IMR-90 (cell line): ENCODE measurements around the gene ARHGAP8.

ENCODE experiments used
- CEBPB ChIP-seq: IDR thresholded peaks from 2 replicates; pipeline ENCODE4 v1.6.1; 2012; ENCODE audit warnings: low read depth, low read length, improper control_type of control experiment
- POLR2A ChIP-seq: IDR thresholded peaks from 2 replicates; pipeline ENCODE4 v1.6.1; 2012; ENCODE audit warnings: mild to moderate bottlenecking, low read depth, low read length
- RAD21 ChIP-seq: IDR thresholded peaks from 2 replicates; pipeline ENCODE4 v1.6.1; 2012; ENCODE audit warnings: low read length, improper control_type of control experiment
- RFX5 ChIP-seq: IDR thresholded peaks from 2 replicates; pipeline ENCODE4 v1.8.0; 2012; ENCODE audit warnings: low read depth, mild to moderate bottlenecking, low read length, moderate library complexity
- SMC3 ChIP-seq: fragments of 150-350 bp; IDR thresholded peaks from 2 replicates; pipeline ENCODE4 v1.6.1; 2016; ENCODE audit warnings: low read depth, mild to moderate bottlenecking, antibody characterized with exemption, low read length, moderate library complexity
- TF ChIP-seq, protein P1 (sequence below): conservative IDR thresholded peaks from 2 replicates; pipeline ENCODE4 v1.5.1; 2012; ENCODE audit warnings: mild to moderate bottlenecking, low read depth, low read length, improper control_type of control experiment

GRCh38 chr22:44760476-44760875, 8.1 kb downstream of the ARHGAP8 start:
- TF ChIP-seq, protein P1, sequence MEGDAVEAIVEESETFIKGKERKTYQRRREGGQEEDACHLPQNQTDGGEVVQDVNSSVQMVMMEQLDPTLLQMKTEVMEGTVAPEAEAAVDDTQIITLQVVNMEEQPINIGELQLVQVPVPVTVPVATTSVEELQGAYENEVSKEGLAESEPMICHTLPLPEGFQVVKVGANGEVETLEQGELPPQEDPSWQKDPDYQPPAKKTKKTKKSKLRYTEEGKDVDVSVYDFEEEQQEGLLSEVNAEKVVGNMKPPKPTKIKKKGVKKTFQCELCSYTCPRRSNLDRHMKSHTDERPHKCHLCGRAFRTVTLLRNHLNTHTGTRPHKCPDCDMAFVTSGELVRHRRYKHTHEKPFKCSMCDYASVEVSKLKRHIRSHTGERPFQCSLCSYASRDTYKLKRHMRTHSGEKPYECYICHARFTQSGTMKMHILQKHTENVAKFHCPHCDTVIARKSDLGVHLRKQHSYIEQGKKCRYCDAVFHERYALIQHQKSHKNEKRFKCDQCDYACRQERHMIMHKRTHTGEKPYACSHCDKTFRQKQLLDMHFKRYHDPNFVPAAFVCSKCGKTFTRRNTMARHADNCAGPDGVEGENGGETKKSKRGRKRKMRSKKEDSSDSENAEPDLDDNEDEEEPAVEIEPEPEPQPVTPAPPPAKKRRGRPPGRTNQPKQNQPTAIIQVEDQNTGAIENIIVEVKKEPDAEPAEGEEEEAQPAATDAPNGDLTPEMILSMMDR, result no peak
- no peak for TF ChIP-seq POLR2A
- TF ChIP-seq SMC3, result no peak
- TF ChIP-seq RFX5, result no peak
- TF ChIP-seq RAD21, result no peak
- no peak for TF ChIP-seq CEBPB
